Smooth muscle cell (in vitro differentiated cells): Measurements from ENCODE around the gene FADS3. TPM values are rescaled to one million over a fixed set of nuclear protein-coding genes. Genes with fewer than 3 reads are reported as not detected.

Experiments used
- DNase-seq: peaks from one replicate; lab custom pipeline; 2025; ENCODE audit not compliant: unreplicated experiment; lab: John Stamatoyannopoulos, UW
- H2AFZ ChIP-seq: fragments of 200-600 bp; sonication (generic); 2 replicates; pipeline ENCODE4 v1.6.0; 2016; ENCODE audit warnings: antibody characterized with exemption, low read depth, mild to moderate bottlenecking
- H3F3A ChIP-seq: fragments of 200-600 bp; sonication (generic); 2 replicates; pipeline ENCODE4 v1.6.0; 2017; ENCODE audit warnings: antibody characterized with exemption, low read depth
- H3K27ac ChIP-seq: fragments of 200-600 bp; sonication (generic); 2 replicates; pipeline ENCODE4 v1.5.1; 2016; ENCODE audit warnings: low read depth, mild to moderate bottlenecking
- H3K27me3 ChIP-seq: fragments of 200-600 bp; sonication (generic); 2 replicates; pipeline ENCODE4 v1.6.1; 2016; ENCODE audit warnings: low read depth, mild to moderate bottlenecking
- H3K36me3 ChIP-seq: fragments of 200-600 bp; sonication (generic); 2 replicates; pipeline ENCODE4 v1.5.1; 2016; ENCODE audit warnings: low read depth
- H3K4me1 ChIP-seq: fragments of 200-600 bp; sonication (generic); 2 replicates; pipeline ENCODE4 v1.5.1; 2016; ENCODE audit warnings: low read depth
- H3K4me2 ChIP-seq: fragments of 200-600 bp; sonication (generic); 2 replicates; pipeline ENCODE4 v1.6.0; 2016; ENCODE audit warnings: mild to moderate bottlenecking
- H3K4me3 ChIP-seq: fragments of 200-600 bp; sonication (generic); 2 replicates; pipeline ENCODE4 v1.5.1; 2016; ENCODE audit warnings: mild to moderate bottlenecking
- H3K79me2 ChIP-seq: fragments of 200-600 bp; sonication (generic); 2 replicates; pipeline ENCODE4 v1.6.0; 2016; ENCODE audit warnings: low read depth, mild to moderate bottlenecking
- H3K9ac ChIP-seq: fragments of 200-600 bp; sonication (generic); 2 replicates; pipeline ENCODE4 v1.6.0; 2016; ENCODE audit warnings: low read depth
- H3K9me3 ChIP-seq: fragments of 200-600 bp; sonication (generic); replicated peaks from 2 replicates; pipeline ENCODE4 v1.5.1; 2016; ENCODE audit warnings: low read depth
- H4K20me1 ChIP-seq: fragments of 200-600 bp; sonication (generic); 2 replicates; pipeline ENCODE4 v1.6.0; 2016; ENCODE audit warnings: low read depth
- WGBS: methylation state at CpG from one replicate; pipeline ENCODE4 v1.1.7; 2016; ENCODE audit warnings: low lambda C conversion rate; 5-methylcytosine and 5-hydroxymethylcytosine counted together
- polyA plus RNA-seq: library from polyadenylated mRNA; unstranded; fragments of >200 nt; fragmentation: Nextera tagmentation; extraction: Ambion mirVana; gene quantifications from 2 replicates; pipeline ENCODE4 v1.2.1, GENCODE V29; 2016
- total RNA-seq: library from RNA; depleted of rRNA; stranded (reverse); fragments of >200 nt; gene quantifications from 2 replicates; pipeline ENCODE4 v1.2.3, GENCODE V29; 2014
- TF ChIP-seq, protein P1 (sequence below): fragments of 200-600 bp; sonication (generic); IDR thresholded peaks from 2 replicates; pipeline ENCODE4 v1.5.1; 2017; ENCODE audit warnings: borderline replicate concordance, mild to moderate bottlenecking, antibody characterized with exemption; ENCODE audit not compliant: insufficient read depth, poor library complexity, severe bottlenecking

FADS3 gene
- total and polyA plus RNA-seq, 2 experiments from 2014 or later, result 8.9 to 13.8 TPM

DNA sequence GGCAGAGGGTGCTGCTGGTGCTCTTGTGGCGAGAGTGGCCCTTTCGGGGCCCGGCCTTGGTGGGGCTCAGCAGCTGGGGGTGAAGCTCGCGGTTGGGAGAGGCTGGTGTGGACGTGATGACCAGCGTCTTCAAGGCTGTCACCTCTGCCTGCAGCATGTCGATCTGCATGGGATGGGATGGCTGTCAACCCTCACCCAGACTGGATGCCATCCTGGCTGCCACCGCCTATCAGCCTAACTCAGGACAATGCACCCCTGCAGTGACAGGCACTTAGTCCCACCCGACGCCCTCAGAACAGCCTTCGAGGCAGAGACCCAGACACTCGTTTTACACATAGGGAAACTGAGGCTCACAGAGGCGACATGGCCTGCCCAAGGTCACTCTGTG lies 15.2 kb upstream of the FADS3 start:
- Histone ChIP-seq H3K4me1 (peaks cover 3% of the 10 kb centered on the region), H2AFZ (no peak overlapping the region), H3K27ac (no peak overlapping the region), H4K20me1 (no peaks in the 10 kb centered on the region), H3K9ac (no peak overlapping the region), H3F3A (no peaks in the 10 kb centered on the region), H3K9me3 (no peaks in the 10 kb centered on the region), H3K4me3 (no peak overlapping the region), H3K27me3 (no peaks in the 10 kb centered on the region), H3K36me3 (no peaks in the 10 kb centered on the region), H3K4me2 (no peak overlapping the region), H3K79me2 (no peaks in the 10 kb centered on the region)
- TF ChIP-seq, protein P1, sequence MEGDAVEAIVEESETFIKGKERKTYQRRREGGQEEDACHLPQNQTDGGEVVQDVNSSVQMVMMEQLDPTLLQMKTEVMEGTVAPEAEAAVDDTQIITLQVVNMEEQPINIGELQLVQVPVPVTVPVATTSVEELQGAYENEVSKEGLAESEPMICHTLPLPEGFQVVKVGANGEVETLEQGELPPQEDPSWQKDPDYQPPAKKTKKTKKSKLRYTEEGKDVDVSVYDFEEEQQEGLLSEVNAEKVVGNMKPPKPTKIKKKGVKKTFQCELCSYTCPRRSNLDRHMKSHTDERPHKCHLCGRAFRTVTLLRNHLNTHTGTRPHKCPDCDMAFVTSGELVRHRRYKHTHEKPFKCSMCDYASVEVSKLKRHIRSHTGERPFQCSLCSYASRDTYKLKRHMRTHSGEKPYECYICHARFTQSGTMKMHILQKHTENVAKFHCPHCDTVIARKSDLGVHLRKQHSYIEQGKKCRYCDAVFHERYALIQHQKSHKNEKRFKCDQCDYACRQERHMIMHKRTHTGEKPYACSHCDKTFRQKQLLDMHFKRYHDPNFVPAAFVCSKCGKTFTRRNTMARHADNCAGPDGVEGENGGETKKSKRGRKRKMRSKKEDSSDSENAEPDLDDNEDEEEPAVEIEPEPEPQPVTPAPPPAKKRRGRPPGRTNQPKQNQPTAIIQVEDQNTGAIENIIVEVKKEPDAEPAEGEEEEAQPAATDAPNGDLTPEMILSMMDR, result no peak
- 91% methylated on average over 14 of the region's 14 CpGs for WGBS
- DNase-seq, result no peak

DNA sequence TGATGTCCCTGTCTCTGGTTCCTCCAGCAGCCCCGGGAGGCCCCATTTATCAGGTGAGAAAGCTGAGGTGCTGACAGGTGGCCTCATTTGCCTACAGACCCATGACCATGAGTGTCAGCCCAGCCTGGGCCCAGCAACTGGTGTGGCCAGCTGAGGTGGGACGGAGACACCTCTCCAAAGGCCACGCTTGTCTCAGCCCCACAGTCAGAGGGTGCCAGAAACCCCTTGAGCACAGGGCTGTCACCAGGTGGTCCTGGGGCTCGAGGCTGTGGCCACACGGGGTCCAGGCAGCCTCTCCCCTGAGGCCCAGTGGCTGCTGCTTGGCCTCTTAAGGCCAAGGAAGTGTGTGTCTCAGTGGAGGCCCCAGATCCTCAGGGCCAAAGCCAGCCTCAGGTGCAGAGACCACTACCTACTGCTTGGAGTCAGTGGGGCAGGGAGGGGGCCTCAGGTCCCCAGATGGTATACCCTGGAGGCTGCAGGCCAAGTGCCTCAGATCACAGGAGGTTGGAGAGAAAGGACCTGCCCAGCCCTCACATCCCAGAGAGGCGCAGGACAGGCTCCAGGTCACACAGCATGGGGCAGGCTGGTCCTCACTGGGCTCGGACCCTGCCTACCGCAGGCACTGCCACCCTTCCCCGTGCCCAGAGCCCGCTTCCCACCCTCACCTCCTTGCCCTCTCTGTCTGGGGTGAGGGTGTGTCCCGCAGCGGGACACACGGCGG lies 14.6 kb upstream of the FADS3 start:
- Histone ChIP-seq H2AFZ (no peak overlapping the region), H3F3A (no peaks in the 10 kb centered on the region), H3K27me3 (no peaks in the 10 kb centered on the region), H3K9me3 (no peaks in the 10 kb centered on the region), H3K4me1 (peaks cover 3% of the 10 kb centered on the region), H4K20me1 (no peaks in the 10 kb centered on the region), H3K79me2 (no peaks in the 10 kb centered on the region), H3K9ac (no peak overlapping the region), H3K36me3 (no peaks in the 10 kb centered on the region), H3K27ac (no peak overlapping the region), H3K4me3 (no peak overlapping the region), H3K4me2 (no peak overlapping the region)
- no peak for DNase-seq
- TF ChIP-seq, protein P1, result no peak
- 97% methylated on average over 14 of the region's 14 CpGs for WGBS

DNA sequence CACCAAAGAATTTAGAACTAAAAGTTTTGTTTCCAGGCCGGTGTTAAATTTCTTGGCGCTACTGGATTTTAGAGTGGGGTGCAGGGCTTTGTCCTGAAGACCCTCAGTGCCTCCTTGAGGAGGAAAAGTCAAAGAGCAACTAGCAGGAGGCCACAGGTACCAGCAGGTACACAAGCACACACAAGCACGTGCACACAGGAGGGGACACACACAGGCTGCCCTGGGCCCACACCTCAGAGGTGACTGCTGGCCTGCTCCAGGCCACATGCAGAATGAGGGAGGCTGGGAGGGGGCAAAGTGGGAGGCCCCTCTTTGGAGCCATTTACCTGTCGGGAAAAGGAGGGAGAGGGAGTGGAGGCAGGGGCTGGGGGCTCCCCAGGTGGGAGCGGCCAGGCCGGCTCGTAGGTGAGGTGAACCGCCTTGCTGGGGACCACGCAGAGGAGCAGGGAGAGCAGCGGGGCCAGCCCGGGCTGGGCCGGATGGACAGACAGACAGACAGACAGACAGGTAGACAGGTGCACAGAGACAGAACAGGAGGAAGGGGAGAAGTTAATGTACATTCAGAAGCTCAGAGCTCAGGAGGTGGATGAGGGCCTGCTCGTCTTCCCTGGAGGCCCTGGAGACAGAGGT lies 13.8 kb upstream of the FADS3 start:
- Histone ChIP-seq H3K9ac (no peak overlapping the region), H3K27me3 (no peaks in the 10 kb centered on the region), H3K27ac (no peak overlapping the region), H3K4me1 (peaks cover 3% of the 10 kb centered on the region), H3F3A (no peaks in the 10 kb centered on the region), H3K4me3 (no peak overlapping the region), H3K36me3 (no peaks in the 10 kb centered on the region), H3K79me2 (no peaks in the 10 kb centered on the region), H3K4me2 (no peak overlapping the region), H2AFZ (no peak overlapping the region), H3K9me3 (no peaks in the 10 kb centered on the region), H4K20me1 (no peaks in the 10 kb centered on the region)
- TF ChIP-seq, protein P1, result no peak
- 96% methylated on average over 13 of the region's 13 CpGs for WGBS
- no peak for DNase-seq
